ENCODE measurements around the gene APLF.

DNA sequence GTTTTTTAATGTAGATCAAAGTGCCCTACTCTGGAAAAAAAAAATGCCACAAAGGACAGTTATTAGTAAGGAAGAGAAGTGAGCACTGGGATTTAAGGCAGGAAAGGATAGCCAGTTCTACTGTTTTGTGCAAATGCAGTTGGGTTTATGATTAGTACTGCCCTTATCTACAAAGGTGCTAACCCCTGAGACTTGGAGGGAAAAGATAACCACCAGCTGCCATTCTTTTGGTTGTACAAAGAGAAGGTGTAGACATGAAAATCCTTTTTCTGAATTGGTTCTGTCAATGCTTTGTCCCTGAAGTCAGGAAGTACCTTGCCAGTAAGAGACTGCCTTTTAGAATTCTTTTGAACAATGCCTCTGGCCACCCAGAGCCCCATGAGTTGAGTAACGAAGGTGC lies 11.3 kb downstream of the APLF start:
- TF ChIP-seq YY1 (IDR thresholded peaks at IDR 0.05; ENCODE audit: insufficient read depth, insufficient read length) (no peak), ZNF274 (IDR thresholded peaks at IDR 0.05; ENCODE audit: low read depth, low read length) (no peak), SUZ12 (IDR thresholded peaks at IDR 0.05; ENCODE audit: extremely low read depth, insufficient read depth, insufficient read length) (no peak)
